Heart right ventricle (tissue), 16 donors: Measurements from ENCODE around the gene SOX30. TPM values are rescaled to one million over a fixed set of nuclear protein-coding genes. Genes with fewer than 3 reads are reported as not detected.
A peak's percentile ranks its signal among the peaks of the same experiment; 100 is the strongest.
"Not testable (repeated sequence)": the region's sequence is repeated elsewhere in the genome, so short reads cannot be mapped to it uniquely, and the experiment has no call there.

Experiments used
- ATAC-seq, 8 donors: fragments of 200-7000 bp; cut with Tn5 transposase; one replicate each; pipeline ENCODE4 v1.9.1; 2020; ENCODE audit warnings: mild to moderate bottlenecking in 8 of 8, moderate library complexity in 8 of 8, moderate number of reproducible peaks in 1 of 8
- DNase-seq, 2 donors: peaks; one replicate each; pipeline ENCODE4 v3.0.0-alpha.2; 2020
- H3K27ac ChIP-seq, 10 donors: fragments of 200-600 bp; sonication (generic) in 2 of 10; one replicate each; pipeline versions ENCODE4 v1.5.0 to v1.8.0; 2020 to 2022; ENCODE audit warnings: mild to moderate bottlenecking in 3 of 10
- H3K27me3 ChIP-seq, 7 donors: fragments of 200-600 bp; one replicate each; pipeline ENCODE4 v1.8.0; 2021 to 2022; ENCODE audit warnings: mild to moderate bottlenecking in 2 of 7
- H3K36me3 ChIP-seq, 9 donors: fragments of 200-600 bp; sonication (generic) in 1 of 9; one replicate each; pipeline versions ENCODE4 v1.5.0 to v1.8.0; 2020 to 2022; ENCODE audit warnings: mild to moderate bottlenecking in 2 of 9
- H3K4me1 ChIP-seq, 9 donors: fragments of 200-600 bp; sonication (generic) in 1 of 9; one replicate each; pipeline versions ENCODE4 v1.5.0 to v1.8.0; 2020 to 2022; ENCODE audit warnings: mild to moderate bottlenecking in 4 of 9
- H3K4me3 ChIP-seq, 10 donors: fragments of 200-600 bp; sonication (generic) in 2 of 10; one replicate each; pipeline versions ENCODE4 v1.5.0 to v1.8.0; 2020 to 2022; ENCODE audit warnings: mild to moderate bottlenecking in 7 of 10, moderate library complexity in 2 of 10
- H3K9me3 ChIP-seq, 11 donors: fragments of 200-600 bp in 10 of 11; sonication (generic) in 2 of 11; one replicate each; pipeline versions ENCODE4 v1.5.0 to v1.8.0; 2013 to 2022; ENCODE audit warnings: mild to moderate bottlenecking in 2 of 11, control low read depth in 1 of 11, moderate library complexity in 1 of 11
- WGBS, 2 donors: extraction: QIAGEN DNeasy Blood & Tissue Kit; methylation state at CpG; one replicate each; pipeline ENCODE4 v1.1.7; 2013; ENCODE audit warnings: inconsistent platforms in 1 of 2; 5-methylcytosine and 5-hydroxymethylcytosine counted together
- intact Hi-C, 10 donors: fragments of 100-400 bp; cut with DNase I; formaldehyde crosslinking; loops; one replicate each; pipeline versions ENCODE4 v1.11.1 to v1.14.2; 2022
- polyA plus RNA-seq, 2 donors: library from polyadenylated mRNA; stranded (reverse); fragments of 200-250 nt; gene quantifications; one replicate each; pipeline ENCODE4 v1.2.3, GENCODE V29; 2013
- total RNA-seq, 10 donors: library from RNA; stranded (reverse); fragmentation: NEBNext Ultra II Directional in 3 of 10; extraction: Animal tissue kit (Norgen Biotek cat#: 25700) in 3 of 10; gene quantifications; one replicate each; pipeline versions ENCODE4 v1.2.1 to v1.2.4, GENCODE V29; 2021 to 2023
- TF ChIP-seq, protein P1 (sequence below), 9 donors: fragments of 200-600 bp; sonication (generic) in 2 of 9; IDR thresholded peaks; one replicate each; pipeline versions ENCODE4 v1.5.0 to v1.8.0; 2021 to 2022; ENCODE audit warnings: antibody characterized with exemption in 9 of 9, mild to moderate bottlenecking in 5 of 9, moderate library complexity in 1 of 9
- donor health status: Arrhythmogenic right ventricular cardiomyopathy.
- donor health status: ischemic (EF 13 %, LVEDD 7.1; RV severe dilation, severe dysfunction).
- donor health status: healthy with polysubstance abuse.
- donor health status: DM: no; HTN: yes; CAD: no.
- donor health status: DM: no; HTN: no; CAD: no.
- donor health status: ischemic (EF 25% LVEDD 6.9; RV normal size, moderate dysfunction).
- donor health status: ischemic (EF 25% LVEDD 5.7; RV mildly dilated, moderate dysfunction).
- donor health status: healthy.
- donor health status: DM: yes; HTN: yes; CAD: no.
- donor health status: Ischemic cardiomyopathy.
- donor health status: ischemic (EF 35%, LVEDD 5.7; RV mildly dilated, moderate dysfunction).
- donor health status: nonischemic (EF 11% LVEDD 7.7; RV severe dilation, severe dysfunction).
- donor health status: DM: yes; HTN: yes; CAD: no.
- donor health status: PGD.
- donor health status: ischemic (EF 29% LVEDD 5.4; RV normal size, mild dysfunction).
- donor health status: nonischemic (EF 23%, LVEDD 6.1; RV moderate dilation, normal function).

Gene SOX30
- total and polyA plus RNA-seq, 12 donors = 0.04 to 0.21 (median 0.16) TPM; not detected in 4

- Histone ChIP-seq H3K4me3 (peak overlapping the region in 2 of 10 donors; percentile 4 to 10), H3K27ac (no peak overlapping the region), H3K9me3 (no peaks in the 10 kb centered on the region), H3K27me3 (peaks cover 0 to 6% (median 0%) of the 10 kb centered on the region in 7 donors), H3K4me1 (peaks cover 0 to 12% (median 0%) of the 10 kb centered on the region in 9 donors), H3K36me3 (no peaks in the 10 kb centered on the region)
- ATAC-seq (peak in 4 of 8 donors; percentile 16 to 47 (median 30)), DNase-seq (peak in 1 of 2 donors; percentile 18)
- intact Hi-C loops = no loop called here
- WGBS, 2 donors = 61 to 64% methylated on average over 51 to 52 of the region's 52 CpGs
- TF ChIP-seq, protein P1, sequence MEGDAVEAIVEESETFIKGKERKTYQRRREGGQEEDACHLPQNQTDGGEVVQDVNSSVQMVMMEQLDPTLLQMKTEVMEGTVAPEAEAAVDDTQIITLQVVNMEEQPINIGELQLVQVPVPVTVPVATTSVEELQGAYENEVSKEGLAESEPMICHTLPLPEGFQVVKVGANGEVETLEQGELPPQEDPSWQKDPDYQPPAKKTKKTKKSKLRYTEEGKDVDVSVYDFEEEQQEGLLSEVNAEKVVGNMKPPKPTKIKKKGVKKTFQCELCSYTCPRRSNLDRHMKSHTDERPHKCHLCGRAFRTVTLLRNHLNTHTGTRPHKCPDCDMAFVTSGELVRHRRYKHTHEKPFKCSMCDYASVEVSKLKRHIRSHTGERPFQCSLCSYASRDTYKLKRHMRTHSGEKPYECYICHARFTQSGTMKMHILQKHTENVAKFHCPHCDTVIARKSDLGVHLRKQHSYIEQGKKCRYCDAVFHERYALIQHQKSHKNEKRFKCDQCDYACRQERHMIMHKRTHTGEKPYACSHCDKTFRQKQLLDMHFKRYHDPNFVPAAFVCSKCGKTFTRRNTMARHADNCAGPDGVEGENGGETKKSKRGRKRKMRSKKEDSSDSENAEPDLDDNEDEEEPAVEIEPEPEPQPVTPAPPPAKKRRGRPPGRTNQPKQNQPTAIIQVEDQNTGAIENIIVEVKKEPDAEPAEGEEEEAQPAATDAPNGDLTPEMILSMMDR (IDR thresholded peaks at IDR 0.05) = peak in 1 of 9 donors; percentile 16
Observed at GRCh38 chr5:157689942-157690689, 37.9 kb upstream of the SOX30 start.

DNA sequence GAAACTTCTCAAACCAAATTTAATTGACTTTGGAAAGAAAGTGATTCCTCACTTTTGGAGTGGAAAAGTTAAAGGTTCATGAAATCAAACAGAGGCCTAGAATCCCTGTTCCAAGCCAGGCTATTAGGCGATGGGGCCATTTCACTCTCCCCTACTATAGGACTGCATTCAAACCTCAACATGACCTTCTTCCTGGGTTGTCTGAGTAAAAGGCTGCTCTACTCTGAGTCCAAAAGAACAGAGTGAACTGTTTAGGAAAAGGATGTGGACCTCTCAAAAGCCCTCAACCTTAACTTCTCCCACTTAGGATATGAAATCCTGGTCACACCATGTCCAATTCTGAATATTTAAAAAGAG is 34.9 kb upstream of the SOX30 start:
- H3K36me3 ChIP-seq = no peaks in the 10 kb centered on the region
- intact Hi-C loops = no loop called here
- no peaks in the 10 kb centered on the region for H3K9me3 ChIP-seq
- DNase-seq = no peak
- TF ChIP-seq, protein P1 (IDR thresholded peaks at IDR 0.05) = no peak
- H3K27ac ChIP-seq = no peak overlapping the region
- 91 to 94% methylated on average over 1 of the region's 1 CpG for WGBS, 2 donors
- no peak for ATAC-seq
- H3K27me3 ChIP-seq = peaks cover 0 to 6% (median 0%) of the 10 kb centered on the region in 7 donors
- H3K4me3 ChIP-seq = no peak overlapping the region
- H3K4me1 ChIP-seq = peaks cover 0 to 12% (median 0%) of the 10 kb centered on the region in 9 donors

DNA sequence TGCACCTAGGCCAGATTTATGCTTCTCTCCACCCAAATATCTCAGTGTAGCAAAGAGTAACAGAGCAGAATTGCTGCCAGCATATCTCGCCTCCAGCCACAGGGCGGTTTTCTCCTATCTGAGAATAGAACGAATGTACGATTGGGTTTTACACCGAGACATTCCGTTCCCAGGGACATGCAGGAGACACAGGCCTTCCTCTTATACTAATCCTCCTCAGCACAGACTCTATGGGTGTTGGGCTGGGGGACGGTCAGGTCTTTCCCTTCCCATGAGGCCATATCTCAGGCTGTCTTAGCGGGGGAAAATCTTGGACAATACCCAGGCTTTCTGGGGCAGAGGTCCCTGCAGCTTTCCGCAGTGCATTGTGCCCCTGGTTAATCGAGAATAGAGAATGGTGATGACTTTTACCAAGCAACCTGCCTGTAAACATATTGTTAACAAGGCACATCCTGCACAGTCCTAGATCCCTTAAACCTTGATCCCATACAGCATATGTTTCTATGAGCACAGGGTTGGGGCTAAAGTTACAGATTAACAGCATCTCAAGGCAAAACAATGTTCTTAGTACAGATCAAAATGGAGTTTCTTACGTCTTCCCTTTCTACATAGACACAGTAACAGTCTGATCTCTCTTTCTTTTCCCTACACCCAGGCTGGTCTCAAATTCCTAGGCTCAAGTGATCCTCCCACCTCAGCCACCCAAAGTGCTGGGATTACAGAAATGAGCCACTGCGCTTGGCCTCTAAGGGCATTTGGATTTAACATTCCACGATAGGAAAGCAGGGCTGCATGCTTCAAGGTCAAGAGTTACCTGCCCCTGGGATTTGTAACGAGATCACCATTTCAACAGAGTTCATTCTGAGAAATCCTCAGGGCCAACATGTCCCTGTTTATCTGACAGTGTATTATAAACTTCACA is 34.3 kb upstream of the SOX30 start:
- DNase-seq, H3K9me3 ChIP-seq, H3K36me3 ChIP-seq, H3K27me3 ChIP-seq, intact Hi-C loops, H3K4me3 ChIP-seq: not testable (repeated sequence)
- 65 to 67% methylated on average over 14 of the region's 14 CpGs for WGBS, 2 donors
- peak in 3 of 8 donors; percentile 57 to 90 (median 63) for ATAC-seq
- H3K27ac ChIP-seq = peak overlapping the region in 3 of 10 donors; percentile 15 to 31 (median 19)
- H3K4me1 ChIP-seq = peaks cover 0 to 12% (median 0%) of the 10 kb centered on the region in 9 donors

DNA sequence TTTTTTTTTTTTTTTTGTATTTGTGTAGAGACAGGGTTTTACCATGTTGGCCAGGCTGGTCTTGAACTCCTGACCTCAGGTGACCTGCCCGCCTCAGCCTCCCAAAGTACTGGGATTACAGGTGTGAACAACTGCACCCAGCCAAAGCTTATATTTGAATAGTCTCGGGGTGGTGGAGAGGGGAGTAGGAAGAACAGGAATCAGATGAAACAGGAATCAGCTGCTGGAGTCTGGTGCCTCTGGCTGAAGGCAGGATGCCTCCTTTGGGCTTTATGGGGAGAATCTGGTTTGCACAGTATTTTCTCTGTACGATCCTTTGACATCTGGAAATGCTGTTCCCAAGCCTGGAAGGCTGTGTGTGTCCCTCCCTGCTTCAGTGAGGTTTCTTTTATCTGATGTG is 30.0 kb upstream of the SOX30 start:
- H3K27ac ChIP-seq = no peak overlapping the region
- ATAC-seq (no peak), DNase-seq (no peak)
- no peaks in the 10 kb centered on the region for H3K9me3 ChIP-seq
- TF ChIP-seq, protein P1 (IDR thresholded peaks at IDR 0.05) = no peak
- no peaks in the 10 kb centered on the region for H3K36me3 ChIP-seq
- peaks cover 0 to 12% (median 0%) of the 10 kb centered on the region in 9 donors for H3K4me1 ChIP-seq
- WGBS, 2 donors = 62 to 67% methylated on average over 3 of the region's 3 CpGs
- intact Hi-C loops = no loop called here
- H3K4me3 ChIP-seq = no peak overlapping the region
- H3K27me3 ChIP-seq = no peaks in the 10 kb centered on the region
